Lower leg skin (tissue), 3 donors: ENCODE data around the gene SRSF6.

Experiments used
- POLR2A ChIP-seq, 2 donors: fragments of 450-650 bp; IDR thresholded peaks; one replicate each; pipeline ENCODE4 v1.6.1; 2016 to 2017; ENCODE audit warnings: antibody characterized with exemption in 2 of 2, mild to moderate bottlenecking in 1 of 2, moderate library complexity in 1 of 2
- TF ChIP-seq, protein P1 (sequence below), 3 donors: fragments of 450-650 bp; IDR thresholded peaks; one replicate each; pipeline ENCODE4 v1.5.1; 2016; ENCODE audit warnings: antibody characterized with exemption in 3 of 3, mild to moderate bottlenecking in 3 of 3, moderate library complexity in 2 of 3

DNA sequence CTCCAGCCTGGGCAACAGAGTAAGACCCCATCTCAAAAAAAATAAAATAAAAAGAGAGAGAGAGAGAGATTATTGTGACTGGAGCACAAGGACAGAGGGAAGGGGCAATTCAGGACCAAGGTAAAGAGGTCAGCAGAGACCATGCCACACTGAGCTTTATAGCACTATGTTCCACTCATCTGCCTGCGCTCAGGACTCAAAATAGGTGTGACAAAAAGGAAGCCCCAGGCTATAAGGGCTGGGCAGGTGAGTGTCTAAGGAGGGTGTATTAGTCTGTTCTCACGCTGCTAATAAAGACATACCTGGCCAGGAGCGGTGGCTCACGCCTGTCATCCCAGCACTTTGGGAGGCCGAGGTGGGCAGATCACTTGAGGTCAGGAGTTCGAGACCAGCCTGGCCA, 23.1 kb upstream of the SRSF6 start:
- no peak for TF ChIP-seq POLR2A (IDR thresholded peaks at IDR 0.05)
- TF ChIP-seq, protein P1, sequence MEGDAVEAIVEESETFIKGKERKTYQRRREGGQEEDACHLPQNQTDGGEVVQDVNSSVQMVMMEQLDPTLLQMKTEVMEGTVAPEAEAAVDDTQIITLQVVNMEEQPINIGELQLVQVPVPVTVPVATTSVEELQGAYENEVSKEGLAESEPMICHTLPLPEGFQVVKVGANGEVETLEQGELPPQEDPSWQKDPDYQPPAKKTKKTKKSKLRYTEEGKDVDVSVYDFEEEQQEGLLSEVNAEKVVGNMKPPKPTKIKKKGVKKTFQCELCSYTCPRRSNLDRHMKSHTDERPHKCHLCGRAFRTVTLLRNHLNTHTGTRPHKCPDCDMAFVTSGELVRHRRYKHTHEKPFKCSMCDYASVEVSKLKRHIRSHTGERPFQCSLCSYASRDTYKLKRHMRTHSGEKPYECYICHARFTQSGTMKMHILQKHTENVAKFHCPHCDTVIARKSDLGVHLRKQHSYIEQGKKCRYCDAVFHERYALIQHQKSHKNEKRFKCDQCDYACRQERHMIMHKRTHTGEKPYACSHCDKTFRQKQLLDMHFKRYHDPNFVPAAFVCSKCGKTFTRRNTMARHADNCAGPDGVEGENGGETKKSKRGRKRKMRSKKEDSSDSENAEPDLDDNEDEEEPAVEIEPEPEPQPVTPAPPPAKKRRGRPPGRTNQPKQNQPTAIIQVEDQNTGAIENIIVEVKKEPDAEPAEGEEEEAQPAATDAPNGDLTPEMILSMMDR (IDR thresholded peaks at IDR 0.05) = no peak
